GM18951 (cell line): ENCODE data around the gene REG1B.
"Not testable (repeated sequence)": the region's sequence is repeated elsewhere in the genome, so short reads cannot be mapped to it uniquely, and the experiment has no call there.

Source experiments
- POLR2A ChIP-seq: IDR thresholded peaks from 4 replicates; pipeline ENCODE4 v1.6.1; 2011; ENCODE audit warnings: mild to moderate bottlenecking; ENCODE audit not compliant: insufficient read length, insufficient read depth; ENCODE audit errors: extremely low read depth
- in situ Hi-C: fragments of 300-500 bp; cut with MboI; formaldehyde crosslinking; loops from one replicate; pipeline ENCODE4 v1.12.0; 2022; ENCODE audit warnings: low sequenced_read_pairs, mixed read lengths, inconsistent platforms; ENCODE audit not compliant: unreplicated experiment

Gene REG1B

GRCh38 chr2:79105259-79105658 is 17.5 kb upstream of the REG1B start:
- in situ Hi-C loops = no loop called here
- no peak for TF ChIP-seq POLR2A

DNA sequence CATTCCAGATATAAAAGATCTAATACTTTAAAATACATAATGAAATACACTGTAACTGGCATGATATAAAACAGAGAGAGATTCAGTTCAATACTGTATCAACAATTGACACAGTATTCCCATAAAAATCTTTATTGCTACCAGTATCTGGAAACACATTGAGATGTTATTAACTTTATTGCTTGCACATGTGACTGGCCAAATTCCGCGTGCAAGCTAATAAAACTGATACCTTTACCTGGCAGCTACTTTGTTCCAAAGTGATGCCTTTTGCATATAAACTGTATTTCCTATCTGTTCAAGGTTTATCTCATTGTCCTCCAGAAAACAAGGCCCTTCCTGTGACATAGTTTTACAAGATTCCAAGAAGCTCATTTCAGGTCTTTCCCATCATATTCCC is 15.4 kb upstream of the REG1B start:
- in situ Hi-C loops = no loop called here
- no peak for TF ChIP-seq POLR2A

DNA sequence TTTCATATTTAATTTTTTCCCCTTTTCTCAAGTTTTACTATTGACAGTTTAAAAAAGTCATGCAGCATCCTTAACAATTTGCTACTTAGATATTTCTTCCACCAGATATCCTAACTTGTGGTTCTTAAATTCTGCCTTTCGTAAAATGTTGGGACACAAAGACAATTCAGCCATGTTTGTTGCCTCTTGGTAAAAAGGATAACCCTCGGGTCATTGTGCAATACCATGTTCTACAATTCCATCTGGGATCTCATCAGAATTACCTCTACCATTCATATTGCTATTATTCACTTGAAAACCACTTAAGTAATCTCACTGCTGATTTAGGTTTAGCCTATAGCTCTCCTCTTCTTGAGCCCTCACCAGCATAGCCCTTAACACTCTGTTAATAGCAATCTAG is 13.2 kb upstream of the REG1B start:
- in situ Hi-C loops = no loop called here
- no peak for TF ChIP-seq POLR2A

GRCh38 chr2:79100285-79100684 is 12.5 kb upstream of the REG1B start:
- in situ Hi-C loops = no loop called here
- no peak for TF ChIP-seq POLR2A

DNA sequence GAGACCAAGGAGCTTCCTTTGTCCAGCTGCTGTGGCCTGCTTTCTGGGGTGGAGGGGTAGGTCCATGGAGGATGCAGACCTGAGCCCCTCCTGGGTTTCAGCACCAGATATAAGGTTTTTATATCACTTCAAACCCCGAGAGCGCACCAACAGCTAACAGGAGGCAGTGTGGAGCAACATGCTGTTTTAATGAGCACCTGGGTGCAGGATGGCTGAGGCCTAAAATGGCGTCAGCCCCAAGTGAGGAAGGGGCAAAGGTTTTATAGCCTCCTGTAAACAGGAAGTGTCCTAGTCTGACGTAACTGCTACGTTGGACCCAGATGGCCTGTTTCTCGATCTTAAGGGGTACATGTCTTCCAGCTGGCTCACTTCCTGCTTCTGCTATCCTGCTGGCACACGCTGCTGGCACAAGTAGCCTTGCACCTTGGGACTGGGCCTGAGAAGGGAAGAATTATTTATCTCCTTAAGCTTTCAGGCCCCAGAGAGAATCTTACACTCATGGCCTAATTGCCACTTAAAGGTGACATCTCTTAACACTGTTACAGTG is 11.4 kb upstream of the REG1B start:
- TF ChIP-seq POLR2A = no peak

DNA sequence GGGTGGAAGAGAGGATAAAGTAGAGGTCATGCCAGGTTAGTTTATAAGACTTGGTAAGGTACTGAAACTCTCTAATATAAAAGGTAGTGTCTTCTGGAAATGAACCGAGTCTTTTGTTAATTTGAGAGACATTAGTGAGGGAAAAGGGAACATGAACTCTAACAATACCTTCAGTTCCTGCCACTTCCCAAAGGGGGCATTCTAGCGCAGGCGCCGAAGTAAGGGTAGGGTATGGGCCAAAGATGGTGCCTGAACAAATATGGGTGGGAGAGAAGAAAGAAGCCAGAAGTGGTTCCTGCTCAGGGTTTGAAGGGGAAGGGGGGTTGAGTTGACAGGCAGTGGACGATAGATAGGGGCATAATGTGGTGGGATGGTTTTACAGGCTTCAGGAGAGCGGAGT is 10.1 kb upstream of the REG1B start:
- in situ Hi-C loops = no loop called here
- TF ChIP-seq POLR2A = no peak

More for the DNA sequence above, 11.4 kb upstream of the REG1B start:
- in situ Hi-C loops = no loop called here

DNA sequence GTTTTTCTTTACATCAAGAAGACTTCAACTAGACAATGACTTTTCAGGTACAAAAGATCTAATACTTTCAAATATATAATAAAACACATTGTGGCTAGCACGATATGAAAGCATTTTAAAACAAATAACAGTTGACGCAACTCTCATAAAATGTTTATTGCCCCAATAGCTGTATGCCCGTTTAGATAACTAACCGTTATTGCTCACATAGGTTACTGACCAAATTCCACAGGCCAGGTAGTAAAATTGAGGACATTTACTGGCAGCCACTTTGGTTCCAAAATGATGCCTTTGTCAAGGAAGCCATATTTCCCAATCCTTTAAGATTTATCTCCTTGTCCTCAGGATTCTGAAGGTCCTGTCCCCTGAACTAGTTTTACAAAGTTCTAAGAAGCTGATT is 2.9 kb upstream of the REG1B start:
- in situ Hi-C loops = no loop called here

DNA sequence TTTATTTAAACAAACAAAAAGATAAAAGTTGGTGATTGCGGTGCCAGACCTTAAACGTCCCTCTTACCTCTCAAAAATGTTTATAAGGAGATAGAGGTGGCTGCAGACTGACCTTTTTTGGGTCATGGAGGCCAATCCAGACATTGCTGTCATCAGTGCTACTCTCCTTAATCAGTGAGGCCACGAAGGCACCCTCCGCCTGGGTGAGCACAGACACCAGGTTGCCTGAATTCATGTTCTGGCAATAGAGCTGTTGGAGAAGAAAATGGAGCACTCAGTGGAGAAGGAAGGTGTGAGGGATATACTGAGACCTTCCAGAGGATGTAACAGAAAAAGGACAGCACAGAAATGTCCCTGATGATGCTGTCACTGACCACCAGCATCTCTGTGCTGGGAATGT is 1.5 kb downstream of the REG1B start:
- no peak for TF ChIP-seq POLR2A
- in situ Hi-C loops = no loop called here

More for the DNA sequence above, 2.9 kb upstream of the REG1B start:
- TF ChIP-seq POLR2A = no peak

DNA sequence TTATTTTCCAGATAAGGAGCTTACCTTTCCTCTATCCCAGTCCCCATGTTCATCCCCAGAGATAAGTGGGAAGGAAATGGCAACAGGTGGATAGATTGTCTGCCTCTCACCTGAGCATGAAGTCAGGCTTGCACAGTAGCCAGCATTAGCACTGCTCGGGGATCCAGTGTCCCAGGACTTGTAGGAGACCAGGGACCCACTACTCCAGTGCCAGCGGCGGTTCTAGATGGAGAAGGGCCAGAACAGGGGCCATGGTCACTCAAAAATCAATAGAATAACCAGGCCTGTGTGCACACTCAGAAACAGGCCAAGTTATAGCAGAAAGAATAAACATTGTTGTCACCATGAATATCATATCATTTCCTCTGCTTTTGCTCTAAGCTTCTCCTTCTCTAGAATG is 2.4 kb downstream of the REG1B start:
- in situ Hi-C loops = no loop called here
- no peak for TF ChIP-seq POLR2A

DNA sequence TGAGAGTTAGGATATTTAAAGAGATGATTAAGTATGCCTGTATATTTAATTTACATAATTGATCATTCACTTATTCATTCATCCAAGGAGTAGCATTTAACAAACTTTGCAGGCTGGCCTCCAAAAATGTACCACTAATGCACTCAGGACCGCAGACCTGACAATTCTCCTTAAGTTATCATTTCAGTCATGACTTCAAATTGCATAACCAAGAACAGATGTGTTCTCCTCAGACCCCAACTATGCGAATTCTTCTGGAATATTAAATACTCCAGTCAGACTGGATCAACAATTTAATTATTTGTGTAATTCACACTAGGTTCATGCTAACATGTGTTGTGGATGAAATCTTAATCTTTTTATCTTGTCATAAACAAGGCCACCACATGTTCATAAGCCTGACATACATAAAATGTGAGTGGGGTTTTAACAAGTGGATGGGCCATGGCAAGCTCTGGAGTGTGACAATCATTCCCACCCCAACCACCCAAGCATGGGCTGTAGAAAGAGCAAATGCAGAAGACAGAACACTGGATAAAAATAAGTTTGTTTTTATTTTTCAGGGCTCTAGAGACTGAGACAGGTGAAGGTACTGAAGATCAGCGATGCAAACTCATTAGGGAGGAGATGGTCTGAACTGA is 3.2 kb downstream of the REG1B start:
- TF ChIP-seq POLR2A = no peak
- in situ Hi-C loops = no loop called here

GRCh38 chr2:79083597-79084251 is 4.1 kb downstream of the REG1B start:
- no peak for TF ChIP-seq POLR2A
- in situ Hi-C loops = no loop called here

- in situ Hi-C loops = no loop called here
- TF ChIP-seq POLR2A = no peak
Observed at GRCh38 chr2:79082987-79083386, 4.8 kb downstream of the REG1B start.

GRCh38 chr2:79071078-79071477 is 16.7 kb downstream of the REG1B start:
- in situ Hi-C loops = no loop called here
- TF ChIP-seq POLR2A = no peak

- in situ Hi-C loops = no loop called here
- TF ChIP-seq POLR2A = no peak
Observed at GRCh38 chr2:79065201-79065600, 22.6 kb downstream of the REG1B start.

- in situ Hi-C loops = not testable (repeated sequence)
Observed at GRCh38 chr2:79054769-79055168, 33.0 kb downstream of the REG1B start.

DNA sequence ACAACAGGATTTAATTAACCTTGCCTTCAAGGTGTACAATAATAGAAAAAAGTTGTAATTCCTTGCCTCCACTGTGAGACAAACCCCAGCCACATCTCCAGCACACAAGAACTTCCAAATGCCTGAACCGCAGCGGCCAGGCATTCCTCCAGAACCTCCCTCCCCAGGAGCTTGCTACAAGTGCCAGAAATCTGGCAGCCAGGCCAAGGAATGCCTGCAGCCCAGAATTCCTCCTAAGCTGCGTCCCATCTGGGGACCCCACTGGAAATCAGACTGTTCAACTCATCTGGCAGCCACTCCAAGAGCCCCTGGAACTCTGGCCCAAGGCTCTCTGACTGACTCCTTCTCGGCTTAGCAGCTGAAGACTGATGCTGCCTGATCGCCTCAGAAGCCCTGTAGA is 34.3 kb downstream of the REG1B start:
- in situ Hi-C loops = not testable (repeated sequence)
